Activated CD4-positive, CD25-positive, alpha-beta regulatory T cell (primary cell): ENCODE data around the gene REELD1.

Source experiments
- DNase-seq, 4 experiments: peaks; one replicate each; lab custom pipeline; 2025; lab: John Stamatoyannopoulos, UW

Gene REELD1

DNA sequence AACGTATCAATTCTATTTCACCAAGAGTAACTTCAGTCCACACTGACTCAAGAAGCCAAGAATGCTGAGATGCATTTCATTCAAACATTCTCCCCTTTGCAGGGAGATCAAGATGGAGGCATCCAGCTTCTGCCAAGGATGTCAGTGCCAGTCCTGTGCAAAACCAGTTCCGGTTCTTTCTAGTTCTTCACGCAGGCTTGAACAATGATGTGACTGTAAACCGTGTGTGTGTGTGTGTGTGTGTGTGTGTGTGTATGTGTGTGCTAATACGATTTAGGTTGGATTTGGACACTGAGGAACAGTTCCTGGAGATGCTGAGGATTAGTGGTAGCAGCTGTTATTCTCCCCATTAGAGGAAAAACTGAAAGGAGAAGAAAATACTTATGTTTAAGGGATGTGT is at the start of gene REELD1:
Gene REELD1 (plus strand): TSS at position 301 of the 400 bp plus-strand sequence. CDS start 2,415 bp downstream, outside the sequence.
- no peak for DNase-seq

DNA sequence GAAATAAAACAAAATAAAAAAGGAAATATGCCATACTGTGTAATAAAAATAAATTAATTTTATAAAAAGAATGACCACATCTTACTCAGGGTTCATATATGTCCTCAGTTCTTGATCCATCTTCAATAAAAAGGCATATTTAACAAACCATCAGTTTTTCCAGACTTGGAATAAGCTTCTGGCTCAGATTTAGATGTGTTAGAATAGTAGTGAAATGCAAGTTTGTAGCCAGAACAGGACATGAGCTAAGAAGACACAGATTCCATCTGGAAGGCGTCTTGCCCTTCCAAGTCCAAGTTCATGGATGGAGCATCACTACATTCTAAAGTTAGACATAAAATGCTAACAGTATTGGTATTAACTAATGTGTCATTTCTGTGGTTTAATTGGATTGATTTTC is 49.1 kb upstream of the REELD1 start:
- no peak for DNase-seq

GRCh38 chr4:146165840-146166239 is 48.5 kb upstream of the REELD1 start:
- no peak for DNase-seq

GRCh38 chr4:146170149-146170548 is 44.2 kb upstream of the REELD1 start:
- no peak for DNase-seq

GRCh38 chr4:146175541-146176453 is 38.5 kb upstream of the REELD1 start, which contains the start of gene LSM6:
Gene LSM6 (plus strand): TSS chr4:146175718. CDS start chr4:146182922, 7,204 bp downstream.
- DNase-seq = peak; percentile 60 to 78 (median 64)

- DNase-seq = no peak
These were observed 37.4 kb upstream of the REELD1 start for GRCh38 chr4:146176891-146177290.

GRCh38 chr4:146178126-146178525 is 36.2 kb upstream of the REELD1 start:
- no peak for DNase-seq

DNA sequence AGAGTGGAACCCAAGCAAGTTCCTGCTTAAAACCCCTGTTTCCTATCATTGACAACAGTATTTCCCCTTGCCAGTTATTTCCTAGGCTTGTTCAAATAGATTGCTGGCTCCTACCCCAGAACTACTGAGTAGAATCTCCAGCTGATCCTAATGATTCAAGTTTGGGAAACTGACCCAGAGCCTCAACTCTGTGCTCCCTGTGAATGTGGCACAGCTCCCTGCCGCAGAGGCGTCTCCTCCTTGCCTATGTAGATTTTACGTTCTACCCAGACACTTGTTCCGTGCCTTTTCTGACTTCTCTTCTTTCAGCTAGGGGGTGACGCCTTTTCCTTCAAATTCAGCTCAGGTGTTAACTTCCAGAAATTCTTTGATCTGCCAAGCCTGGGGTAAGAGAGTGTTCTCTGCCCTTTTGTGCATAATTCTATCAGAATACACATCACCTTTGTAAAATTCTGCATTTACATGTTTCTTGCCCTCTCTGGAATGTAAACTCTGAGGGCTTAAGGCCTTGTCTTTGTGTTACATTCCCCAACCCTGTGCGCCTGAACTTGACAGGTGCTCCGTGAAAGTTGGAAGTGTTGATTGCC is 34.5 kb upstream of the REELD1 start:
- no peak for DNase-seq

- no peak for DNase-seq
These were observed 31.9 kb upstream of the REELD1 start for GRCh38 chr4:146182443-146182842.

DNA sequence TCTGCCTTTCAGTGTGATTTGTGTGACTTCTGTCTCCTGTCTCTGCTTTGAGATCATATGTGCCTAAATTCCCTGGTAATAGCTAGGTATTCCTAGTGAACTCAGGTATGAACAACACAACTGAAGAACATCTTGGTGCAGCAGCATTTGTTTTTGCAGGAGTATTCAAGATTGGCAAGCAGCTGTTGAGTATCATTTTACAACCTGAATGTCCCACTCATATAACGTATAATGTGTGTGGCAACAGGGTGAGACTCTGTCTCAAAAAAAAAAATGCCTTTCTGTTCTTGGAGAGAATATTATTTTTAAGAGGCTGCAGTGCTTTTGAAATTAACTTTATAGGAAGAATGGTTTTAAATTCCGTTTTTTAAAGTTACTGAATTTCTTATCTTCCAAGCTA is 31.1 kb upstream of the REELD1 start:
- DNase-seq = no peak

GRCh38 chr4:146186041-146186440 is 28.3 kb upstream of the REELD1 start:
- no peak for DNase-seq

- no peak for DNase-seq
These were observed 27.7 kb upstream of the REELD1 start for GRCh38 chr4:146186596-146186995.

- no peak for DNase-seq
These were observed 23.9 kb upstream of the REELD1 start for GRCh38 chr4:146190456-146190855.

DNA sequence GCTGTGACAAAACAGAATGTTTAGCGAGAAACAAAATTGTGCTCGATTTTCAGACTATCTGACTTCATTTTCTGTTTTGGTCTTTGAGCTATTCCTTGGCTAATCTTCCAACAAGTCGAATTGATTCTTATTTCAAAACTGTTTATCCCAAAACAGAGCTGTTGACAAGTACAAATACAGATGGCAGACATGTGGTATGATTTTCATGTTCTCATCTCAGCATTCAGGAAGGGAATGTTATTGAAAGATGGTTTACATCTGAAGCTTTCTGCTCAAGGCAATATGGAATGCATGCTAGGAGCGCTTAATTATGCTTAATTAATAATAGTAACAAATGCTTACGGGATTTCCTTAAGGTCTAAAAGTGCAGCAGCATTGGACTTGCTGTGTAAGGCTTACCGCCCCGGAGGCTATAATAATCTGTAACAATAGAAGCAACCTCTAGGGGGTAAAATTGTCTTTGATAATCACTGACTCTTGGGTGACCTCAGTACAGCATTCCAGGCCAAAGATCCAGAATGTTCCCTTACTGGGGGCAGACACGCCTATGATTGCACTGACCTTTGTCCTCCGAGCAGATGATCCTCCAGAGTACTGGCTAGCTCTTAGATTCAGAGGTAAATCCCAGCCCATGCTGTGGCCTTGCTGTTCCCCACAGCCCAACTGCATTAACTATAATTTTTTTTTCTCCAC is 22.4 kb upstream of the REELD1 start:
- DNase-seq = no peak

DNA sequence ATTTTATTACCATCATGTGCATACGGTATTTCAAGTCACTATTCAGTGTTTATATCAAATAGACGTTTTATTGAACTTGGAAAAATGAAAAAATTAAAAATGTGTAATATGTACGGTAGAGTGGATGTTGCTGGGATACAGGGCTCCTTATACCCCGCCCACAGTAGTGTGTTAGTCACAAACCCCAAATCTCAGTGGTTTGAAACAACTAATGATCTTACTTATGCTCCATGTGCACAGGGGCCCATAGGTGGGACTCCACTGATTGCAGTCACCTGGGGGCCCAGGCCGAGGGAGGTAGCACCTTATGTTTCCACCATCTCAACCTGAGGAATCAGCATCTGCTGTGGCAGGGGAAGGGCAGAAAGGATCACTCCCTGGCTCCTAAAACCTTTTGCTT is 20.7 kb upstream of the REELD1 start:
- DNase-seq = no peak

- DNase-seq = no peak
These were observed 20.1 kb upstream of the REELD1 start for GRCh38 chr4:146194212-146194611.

GRCh38 chr4:146202665-146203064 is 11.7 kb upstream of the REELD1 start:
- DNase-seq = no peak

DNA sequence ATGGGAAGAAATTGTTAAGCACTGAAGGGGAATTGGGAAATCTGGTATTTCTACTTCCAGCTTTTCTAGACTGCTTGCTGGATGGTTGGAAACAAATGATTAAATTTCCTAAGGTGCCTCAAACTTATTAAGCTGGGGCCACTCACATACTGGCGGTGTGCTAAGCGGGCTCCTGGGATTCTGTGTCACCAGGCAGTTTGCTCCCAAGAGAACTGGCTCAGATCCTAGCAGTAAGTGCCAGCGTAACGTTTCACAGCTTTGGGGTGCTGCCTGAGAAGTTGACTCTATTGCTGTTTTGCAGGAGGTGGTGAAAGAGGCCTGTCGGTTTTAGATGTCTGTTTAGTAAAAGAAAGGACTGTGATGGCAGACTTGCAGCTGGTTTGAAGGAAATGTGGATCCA is 6.9 kb upstream of the REELD1 start:
- no peak for DNase-seq

- DNase-seq = no peak
These were observed 3.4 kb upstream of the REELD1 start for GRCh38 chr4:146210890-146211289.

DNA sequence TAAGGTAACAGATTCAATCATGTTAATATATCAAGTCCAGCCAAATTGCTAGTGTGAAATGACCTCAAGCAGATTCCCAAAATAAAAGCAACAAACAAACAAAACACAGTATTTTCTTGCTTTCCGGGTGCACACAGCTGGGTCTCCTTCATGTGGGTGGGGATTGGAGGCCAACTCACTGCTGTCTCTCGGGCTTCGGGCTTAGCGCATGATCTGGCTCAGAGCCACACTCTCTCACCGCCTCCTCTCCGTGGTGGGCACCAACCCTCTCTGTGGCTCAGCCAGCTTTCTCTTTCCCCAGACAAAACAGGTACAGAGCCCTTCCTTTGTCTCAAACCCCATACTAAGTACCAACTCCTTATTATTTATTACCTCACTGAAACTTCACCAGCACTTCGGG is 2.9 kb upstream of the REELD1 start:
- DNase-seq = no peak

DNA sequence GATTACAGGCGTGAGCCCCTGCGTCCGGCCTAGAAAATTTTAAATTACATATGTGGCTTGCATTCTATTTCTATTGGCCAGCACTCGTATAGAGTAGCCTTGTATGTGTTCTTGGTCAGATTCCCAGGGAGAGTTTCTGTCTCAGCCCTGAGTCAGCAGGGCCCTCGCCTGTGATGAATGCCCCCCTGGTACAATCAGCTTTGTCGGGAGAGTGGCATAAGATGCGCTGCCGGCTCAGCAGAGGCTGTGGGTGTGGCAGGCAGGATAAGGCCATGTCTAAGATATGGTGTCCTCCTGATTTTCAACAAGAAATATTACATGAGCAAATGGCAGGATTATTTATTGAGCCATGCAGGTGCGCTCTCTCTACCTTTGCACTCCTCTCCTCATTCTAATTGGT is 1.6 kb upstream of the REELD1 start:
- no peak for DNase-seq

- no peak for DNase-seq
These were observed 8.0 kb downstream of the REELD1 start for GRCh38 chr4:146222313-146222712.
